Right lobe of liver (tissue), 6 donors: Measurements from ENCODE around the gene EHD4. TPM values are rescaled to one million over a fixed set of nuclear protein-coding genes. Genes with fewer than 3 reads are reported as not detected.

Experiments
- ATAC-seq, 4 donors: fragments of 200-7000 bp; cut with Tn5 transposase; one replicate each; pipeline ENCODE4 v1.9.1; 2020; ENCODE audit warnings: mild to moderate bottlenecking in 4 of 4, moderate library complexity in 4 of 4
- DNase-seq, 3 donors: peaks; one replicate each; pipeline ENCODE4 v3.0.0-alpha.2; 2020
- H3K27ac ChIP-seq, 3 donors: fragments of 200-600 bp; one replicate each; pipeline ENCODE4 v1.8.0; 2022
- H3K27me3 ChIP-seq, 2 donors: fragments of 200-600 bp; one replicate each; pipeline ENCODE4 v1.8.0; 2022
- H3K36me3 ChIP-seq, 4 donors: fragments of 200-600 bp; sonication (generic) in 1 of 4; one replicate each; pipeline versions ENCODE4 v1.5.1 to v1.8.0; 2017 to 2022; ENCODE audit warnings: control low read depth in 1 of 4
- H3K4me1 ChIP-seq, 4 donors: fragments of 200-600 bp; sonication (generic) in 1 of 4; one replicate each; pipeline versions ENCODE4 v1.5.1 to v1.8.0; 2017 to 2022; ENCODE audit warnings: control low read depth in 1 of 4
- H3K4me3 ChIP-seq, 3 donors: fragments of 200-600 bp; one replicate each; pipeline ENCODE4 v1.8.0; 2022
- H3K9me3 ChIP-seq, 4 donors: fragments of 200-600 bp; sonication (generic) in 1 of 4; one replicate each; pipeline versions ENCODE4 v1.5.1 to v1.8.0; 2017 to 2022; ENCODE audit warnings: control low read depth in 1 of 4
- CTCF ChIP-seq, 4 donors: fragments of 200-600 bp in 3 of 4; fragments of 450-650 bp in 1 of 4; IDR thresholded peaks; one replicate each; pipeline versions ENCODE4 v1.5.1 to v1.8.0; 2016 to 2022; ENCODE audit warnings: antibody characterized with exemption in 4 of 4, mild to moderate bottlenecking in 2 of 4
- POLR2A ChIP-seq: fragments of 450-650 bp; IDR thresholded peaks from one replicate; pipeline ENCODE4 v1.6.1; 2017; ENCODE audit warnings: antibody characterized with exemption, mild to moderate bottlenecking
- WGBS: methylation state at CpG from one replicate; pipeline ENCODE4 v1.1.6; 2018; ENCODE audit warnings: low coverage, low lambda C conversion rate; ENCODE audit not compliant: insufficient coverage; ENCODE audit errors: missing lambda C conversion rate; 5-methylcytosine and 5-hydroxymethylcytosine counted together
- intact Hi-C, 2 donors: fragments of 100-400 bp; cut with DNase I; formaldehyde crosslinking; loops; one replicate each; pipeline versions ENCODE4 v1.11.2 to v1.14.1; 2022
- total RNA-seq, 6 experiments: library from RNA; depleted of rRNA in 2 of 6; stranded (reverse); fragments of >200 nt in 2 of 6; fragmentation: NEBNext Ultra II Directional in 3 of 6; extraction: Animal tissue kit (Norgen Biotek cat#: 25700) in 3 of 6; gene quantifications; one replicate each; pipeline versions ENCODE4 v1.1.0 to v1.2.4, GENCODE V29; 2016 to 2023
- donor health status: DM: no; HTN: yes; CAD: no.
- donor health status: DM: no; HTN: no; CAD: no.
- donor health status: DM: no; HTN: no; CAD: no.
- donor health status: DM: no; HTN: yes; CAD: no.
- donor health status: DM: no; HTN: yes; CAD: no.

The EHD4 gene
- total RNA-seq, 6 experiments from 2014 or later, result 4.7 to 21.5 (median 11.1) TPM

GRCh38 chr15:41907141-41907540, 65.2 kb downstream of the EHD4 start:
- H3K4me3 ChIP-seq, result no peak overlapping the region
- 50% methylated on average over 2 of the region's 3 CpGs for WGBS
- peaks cover 0 to 5% (median 0%) of the 10 kb centered on the region in 4 donors for H3K4me1 ChIP-seq
- intact Hi-C loops, result loop anchor here in 1 of 2 donors (10.0 kb wide), 1 partner anchor 82 kb away; the partner anchor contains the start of gene JMJD7
- no peak overlapping the region for H3K27ac ChIP-seq
- H3K27me3 ChIP-seq, result no peaks in the 10 kb centered on the region
- no peaks in the 10 kb centered on the region for H3K9me3 ChIP-seq
- ATAC-seq (no peak), DNase-seq (no peak)
- TF ChIP-seq POLR2A (no peak), CTCF (IDR thresholded peaks at IDR 0.05) (no peak)
- peaks cover 0 to 15% (median 4%) of the 10 kb centered on the region in 4 donors for H3K36me3 ChIP-seq

DNA sequence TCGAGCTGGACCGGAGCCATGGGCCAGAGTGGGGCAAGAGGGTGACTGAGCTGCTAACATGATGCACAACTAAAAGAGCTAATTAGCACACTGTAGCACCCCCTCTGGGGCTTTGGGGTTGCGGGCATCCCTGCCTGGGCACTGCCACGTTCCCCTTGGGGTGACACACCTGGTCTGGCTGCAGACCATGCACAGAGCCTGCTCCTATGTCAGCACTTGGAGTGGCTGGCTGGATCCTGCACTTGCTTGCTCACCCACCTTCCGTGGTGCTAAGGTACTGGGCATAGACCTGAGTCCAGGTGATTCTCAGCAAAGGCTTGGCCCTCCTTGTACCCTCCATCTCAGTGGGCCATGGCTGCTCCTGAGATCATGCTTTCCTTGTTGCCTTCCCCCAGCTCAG, 65.7 kb downstream of the EHD4 start:
- H3K36me3 ChIP-seq, result peaks cover 0 to 15% (median 4%) of the 10 kb centered on the region in 4 donors
- no CpG with 5 or more reads among the region's 5 CpGs for WGBS
- peaks cover 0 to 5% (median 0%) of the 10 kb centered on the region in 4 donors for H3K4me1 ChIP-seq
- no peak overlapping the region for H3K27ac ChIP-seq
- H3K27me3 ChIP-seq, result no peaks in the 10 kb centered on the region
- TF ChIP-seq POLR2A (no peak), CTCF (IDR thresholded peaks at IDR 0.05) (no peak)
- no peak overlapping the region for H3K4me3 ChIP-seq
- intact Hi-C loops, result loop anchor here in 1 of 2 donors (10.0 kb wide), 1 partner anchor 82 kb away; the partner anchor contains the start of gene JMJD7
- DNase-seq (no peak), ATAC-seq (no peak)
- H3K9me3 ChIP-seq, result no peaks in the 10 kb centered on the region

DNA sequence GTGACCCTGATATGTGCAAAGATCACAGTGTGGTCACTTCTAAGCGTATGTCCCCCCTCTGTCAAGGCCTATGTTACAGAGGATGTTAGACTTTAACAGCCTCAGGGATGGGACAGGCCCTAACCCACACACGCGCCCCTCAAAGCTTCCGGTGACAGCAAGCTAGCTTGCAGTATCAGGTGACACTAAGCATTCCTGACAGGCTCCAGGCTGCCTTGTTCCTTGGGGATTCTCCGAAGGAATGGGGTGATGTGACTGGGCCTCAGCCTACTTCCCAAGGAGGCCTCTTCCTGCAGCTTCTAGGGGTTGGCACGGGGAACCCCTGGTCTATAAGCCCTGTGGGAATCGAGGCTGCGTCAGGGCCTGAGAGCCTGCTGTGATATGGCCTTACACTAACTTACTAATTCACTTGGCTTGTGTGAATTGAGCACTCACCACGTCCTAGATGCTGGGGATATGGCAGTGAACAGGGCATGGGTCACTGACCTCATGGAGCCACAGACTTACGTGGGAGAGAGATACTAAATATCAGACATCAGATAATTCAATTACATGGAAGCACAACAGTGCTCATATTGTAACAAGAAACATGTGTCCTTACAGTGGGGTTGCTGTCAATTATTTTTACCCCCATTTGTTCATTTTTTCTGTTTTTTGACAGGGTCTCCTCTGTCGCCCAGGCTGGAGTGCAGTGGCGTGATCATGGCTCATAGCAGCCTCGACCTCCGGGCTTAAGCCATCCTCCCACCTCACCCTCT, 67.1 kb downstream of the EHD4 start:
- peaks cover 2 to 25% (median 9%) of the 10 kb centered on the region in 4 donors for H3K36me3 ChIP-seq
- ATAC-seq, result peak in 1 of 4 donors; percentile 16

DNA sequence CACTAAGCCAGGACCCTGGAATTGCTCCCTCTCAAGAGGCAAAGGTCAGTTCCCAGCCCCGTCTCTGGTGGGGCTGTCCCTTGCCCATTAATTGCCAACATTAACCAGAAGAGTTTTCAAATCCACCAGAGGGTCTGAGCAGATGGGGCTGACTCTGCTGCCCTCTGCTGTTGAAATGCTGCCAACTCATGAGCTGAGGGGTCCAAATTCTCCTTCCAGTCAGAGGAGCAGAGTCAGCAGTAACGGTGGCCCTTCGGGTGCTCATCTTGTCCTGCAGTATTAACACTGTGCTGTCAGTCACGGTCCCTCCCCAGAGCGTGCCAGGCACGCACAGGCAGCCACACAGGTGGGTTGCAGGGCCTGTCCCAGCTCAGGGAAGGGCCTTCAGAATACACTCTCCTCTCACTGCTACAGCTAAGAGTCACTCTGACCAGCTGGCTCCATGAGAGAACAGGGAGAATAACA, 67.8 kb downstream of the EHD4 start:
- TF ChIP-seq CTCF (IDR thresholded peaks at IDR 0.05) (peak; percentile 78 to 86 (median 82)), POLR2A (no peak)
- Histone ChIP-seq H3K27ac (no peak overlapping the region), H3K36me3 (peaks cover 2 to 22% (median 9%) of the 10 kb centered on the region in 4 donors), H3K4me3 (no peak overlapping the region), H3K9me3 (no peaks in the 10 kb centered on the region), H3K4me1 (peaks cover 0 to 5% (median 0%) of the 10 kb centered on the region in 4 donors), H3K27me3 (no peaks in the 10 kb centered on the region)
- DNase-seq, result peak in 2 of 3 donors; percentile 59 to 68
- WGBS, result 0% methylated on average over 1 of the region's 6 CpGs
- intact Hi-C loops, result loop anchor here in 1 of 2 donors (10.0 kb wide), 1 partner anchor 80 kb away; the partner anchor contains the start of gene JMJD7
- peak; percentile 81 to 92 (median 85) for ATAC-seq

More for the DNA sequence above, 67.1 kb downstream of the EHD4 start:
- Histone ChIP-seq H3K4me3 (no peak overlapping the region), H3K4me1 (peaks cover 0 to 5% (median 0%) of the 10 kb centered on the region in 4 donors), H3K27ac (no peak overlapping the region), H3K9me3 (no peaks in the 10 kb centered on the region), H3K27me3 (no peaks in the 10 kb centered on the region)
- no peak for DNase-seq
- WGBS, result 87% methylated on average over 5 of the region's 14 CpGs
- intact Hi-C loops, result loop anchor here in 1 of 2 donors (10.0 kb wide), 1 partner anchor 80 kb away; the partner anchor contains the start of gene JMJD7
- TF ChIP-seq POLR2A, result no peak

DNA sequence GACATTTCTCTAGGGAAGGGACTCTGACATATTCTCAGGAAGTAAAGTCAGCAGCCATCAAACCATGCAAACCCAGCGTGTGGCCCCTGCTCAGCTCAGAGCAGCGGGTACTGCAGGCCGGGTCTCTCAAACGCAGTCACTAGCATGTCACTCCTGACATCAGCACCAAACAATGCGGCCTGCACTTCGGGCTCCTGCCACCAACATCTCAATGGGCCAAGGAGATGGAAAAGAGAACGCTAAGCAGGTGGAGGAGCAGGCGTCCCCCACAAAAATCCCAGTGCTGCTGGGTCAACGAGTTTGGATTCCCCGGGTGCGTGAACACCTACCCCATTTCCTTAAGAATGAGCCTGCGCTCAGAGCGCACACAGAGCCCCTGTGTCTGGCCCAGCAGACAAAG, 68.6 kb downstream of the EHD4 start:
- intact Hi-C loops, result loop anchor here in 1 of 2 donors (10.0 kb wide), 1 partner anchor 79 kb away; the partner anchor contains the start of gene JMJD7
- WGBS, result 91% methylated on average over 6 of the region's 13 CpGs

More for the DNA sequence above, 68.6 kb downstream of the EHD4 start:
- peaks cover 2 to 14% (median 5%) of the 10 kb centered on the region in 4 donors for H3K36me3 ChIP-seq
- no peaks in the 10 kb centered on the region for H3K27me3 ChIP-seq
- TF ChIP-seq CTCF (IDR thresholded peaks at IDR 0.05) (no peak), POLR2A (no peak)
- DNase-seq, result no peak
- no peak overlapping the region for H3K27ac ChIP-seq
- H3K4me1 ChIP-seq, result peaks cover 0 to 5% (median 0%) of the 10 kb centered on the region in 4 donors
- no peaks in the 10 kb centered on the region for H3K9me3 ChIP-seq
- no peak for ATAC-seq
- H3K4me3 ChIP-seq, result no peak overlapping the region
